Tibial nerve (tissue), 4 donors: ENCODE measurements around the gene CCDC180. TPM values are rescaled to one million over a fixed set of nuclear protein-coding genes. Genes with fewer than 3 reads are reported as not detected.
"Not testable (repeated sequence)": the region's sequence is repeated elsewhere in the genome, so short reads cannot be mapped to it uniquely, and the experiment has no call there.

Source experiments
- DNase-seq, 2 donors: peaks; one replicate each; pipeline ENCODE4 v3.0.0-alpha.2; 2019; ENCODE audit warnings: low spot score in 2 of 2
- H3K27ac ChIP-seq, 4 donors: fragments of 200-600 bp; sonication (generic) in 3 of 4; one replicate each; pipeline ENCODE4 v1.5.1; 2017 to 2019; ENCODE audit warnings: mild to moderate bottlenecking in 1 of 4
- H3K27me3 ChIP-seq, 2 donors: fragments of 200-600 bp; sonication (generic) in 1 of 2; one replicate each; pipeline versions ENCODE4 v1.5.1 to v1.6.0; 2017 to 2019
- H3K36me3 ChIP-seq, 3 donors: fragments of 200-600 bp; sonication (generic); one replicate each; pipeline ENCODE4 v1.5.1; 2018 to 2019
- H3K4me1 ChIP-seq, 4 donors: fragments of 200-600 bp; sonication (generic) in 3 of 4; one replicate each; pipeline ENCODE4 v1.5.1; 2017 to 2019
- H3K4me3 ChIP-seq, 4 donors: fragments of 200-600 bp; sonication (generic) in 3 of 4; one replicate each; pipeline ENCODE4 v1.5.1; 2017 to 2019; ENCODE audit warnings: mild to moderate bottlenecking in 1 of 4, moderate library complexity in 1 of 4
- H3K9me3 ChIP-seq, 4 donors: fragments of 200-600 bp; sonication (generic) in 3 of 4; one replicate each; pipeline ENCODE4 v1.5.1; 2017 to 2019
- EP300 ChIP-seq, 2 donors: sonication (generic); formaldehyde crosslinking; IDR thresholded peaks; one replicate each; pipeline ENCODE4 v1.6.1; 2017; ENCODE audit warnings: antibody characterized with exemption in 2 of 2, mild to moderate bottlenecking in 1 of 2
- POLR2A ChIP-seq, 2 donors: fragments of 450-650 bp; IDR thresholded peaks; one replicate each; pipeline ENCODE4 v1.6.1; 2017; ENCODE audit warnings: antibody characterized with exemption in 2 of 2, mild to moderate bottlenecking in 2 of 2, moderate library complexity in 2 of 2
- WGBS, 2 donors: methylation state at CpG; one replicate each; pipeline ENCODE4 v1.1.5; 2018; 5-methylcytosine and 5-hydroxymethylcytosine counted together
- total RNA-seq, 4 donors: library from RNA; depleted of rRNA; stranded (reverse); fragments of >200 nt; gene quantifications; one replicate each; pipeline ENCODE4 v1.1.0, GENCODE V29; 2016
- TF ChIP-seq, protein P1 (sequence below), 5 experiments: fragments of 200-600 bp in 3 of 5; fragments of 450-650 bp in 2 of 5; sonication (generic) in 3 of 5; IDR thresholded peaks; one replicate each; pipeline ENCODE4 v1.5.1; 2016 to 2019; ENCODE audit warnings: antibody characterized with exemption in 5 of 5, mild to moderate bottlenecking in 3 of 5, moderate library complexity in 2 of 5

CCDC180 gene
- 10 to 100 TPM in 2 of 4 donors, 1 to 10 TPM in 2; 6.0 to 14.0 (median 11.7) TPM for total RNA-seq

DNA sequence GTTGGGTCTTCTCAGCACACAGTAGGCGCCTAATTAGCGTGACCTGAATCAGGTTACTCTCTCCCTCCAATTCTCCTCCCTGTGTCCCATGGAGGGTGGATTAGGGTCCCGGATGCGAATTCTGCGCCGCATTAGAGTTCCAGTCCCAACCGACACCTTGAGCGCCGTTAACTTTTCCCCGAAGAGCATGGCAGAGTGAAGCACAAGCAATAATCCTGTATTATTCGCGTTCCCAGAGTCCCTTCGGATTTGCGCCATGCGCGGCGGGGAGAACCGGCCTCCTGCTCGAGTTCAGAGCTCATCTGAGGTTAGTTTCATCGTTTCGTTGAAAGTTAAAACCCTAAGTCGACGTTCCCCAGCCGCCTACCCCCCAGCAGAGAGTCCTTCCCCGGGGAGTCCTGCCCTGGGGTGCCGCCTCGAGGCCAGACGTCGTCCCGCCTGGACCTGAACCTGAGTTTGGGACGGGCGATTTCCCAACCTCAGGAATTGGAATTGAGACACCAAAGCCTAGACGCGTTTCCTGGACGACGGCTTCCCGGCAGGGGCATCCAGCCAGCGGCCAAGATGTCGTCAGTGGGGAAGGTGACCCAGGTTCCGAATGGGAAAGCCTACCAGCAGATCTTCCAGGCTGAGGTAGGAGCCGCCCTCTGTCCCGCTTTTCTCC is at the start of gene CCDC180:
Gene CCDC180, plus strand, starts transcription at position 160 of the 664 bp plus-strand sequence. Its CDS starts 405 bp downstream, at position 565.
- peak; percentile 22 to 36 for DNase-seq
- Histone ChIP-seq H3K4me1 (peaks cover 0 to 22% (median 8%) of the 10 kb centered on the region in 4 donors), H3K27me3 (no peaks in the 10 kb centered on the region), H3K9me3 (peaks cover 0 to 7% (median 0%) of the 10 kb centered on the region in 4 donors), H3K4me3 (peak within 1 kb of the TSS in 2 of 4 donors; percentile 9 to 38), H3K27ac (no peak within 1 kb of the TSS), H3K36me3 (peaks cover 0 to 37% (median 0%) of the 10 kb centered on the region in 3 donors)
- TF ChIP-seq EP300 (IDR thresholded peaks at IDR 0.05) = no peak
- 37 to 39% methylated on average over 39 to 41 of the region's 42 CpGs for WGBS, 2 donors

GRCh38 chr9:97259834-97260514 is 47.5 kb upstream of the CCDC180 start:
- 57 to 58% methylated on average over 4 of the region's 4 CpGs for WGBS, 2 donors
- H3K9me3 ChIP-seq, H3K36me3 ChIP-seq, H3K27me3 ChIP-seq, H3K4me3 ChIP-seq, H3K27ac ChIP-seq, H3K4me1 ChIP-seq, DNase-seq: not testable (repeated sequence)

DNA sequence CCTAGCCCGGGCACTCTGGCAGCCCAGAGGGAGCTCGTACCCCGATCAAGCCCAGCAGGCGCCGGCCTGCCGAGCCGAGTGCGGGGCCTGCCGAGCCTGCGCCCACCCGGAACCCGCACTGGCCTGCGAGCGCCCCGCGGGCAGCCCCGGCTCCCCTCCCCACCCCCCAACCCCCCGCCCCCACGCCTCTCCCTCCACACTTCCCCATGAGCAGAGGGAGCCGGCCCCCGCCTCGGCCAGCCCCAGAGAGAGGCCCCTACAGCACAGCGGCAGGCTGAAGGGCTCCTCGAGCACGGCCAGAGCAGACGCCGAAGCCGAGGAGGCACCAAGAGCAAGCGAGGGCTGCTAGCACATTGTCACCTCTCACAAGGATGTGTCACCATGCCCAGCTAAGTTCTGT is 36.2 kb upstream of the CCDC180 start:
- Histone ChIP-seq H3K4me3 (no peak overlapping the region), H3K4me1 (no peaks in the 10 kb centered on the region), H3K27me3 (no peaks in the 10 kb centered on the region), H3K27ac (no peak overlapping the region), H3K9me3 (no peaks in the 10 kb centered on the region), H3K36me3 (peaks cover 0 to under 1% (median 0%) of the 10 kb centered on the region in 3 donors)
- DNase-seq = no peak
- 86 to 91% methylated on average over 26 to 28 of the region's 29 CpGs for WGBS, 2 donors
- TF ChIP-seq EP300 (IDR thresholded peaks at IDR 0.05) (no peak), POLR2A (IDR thresholded peaks at IDR 0.05) (no peak)
- TF ChIP-seq, protein P1, sequence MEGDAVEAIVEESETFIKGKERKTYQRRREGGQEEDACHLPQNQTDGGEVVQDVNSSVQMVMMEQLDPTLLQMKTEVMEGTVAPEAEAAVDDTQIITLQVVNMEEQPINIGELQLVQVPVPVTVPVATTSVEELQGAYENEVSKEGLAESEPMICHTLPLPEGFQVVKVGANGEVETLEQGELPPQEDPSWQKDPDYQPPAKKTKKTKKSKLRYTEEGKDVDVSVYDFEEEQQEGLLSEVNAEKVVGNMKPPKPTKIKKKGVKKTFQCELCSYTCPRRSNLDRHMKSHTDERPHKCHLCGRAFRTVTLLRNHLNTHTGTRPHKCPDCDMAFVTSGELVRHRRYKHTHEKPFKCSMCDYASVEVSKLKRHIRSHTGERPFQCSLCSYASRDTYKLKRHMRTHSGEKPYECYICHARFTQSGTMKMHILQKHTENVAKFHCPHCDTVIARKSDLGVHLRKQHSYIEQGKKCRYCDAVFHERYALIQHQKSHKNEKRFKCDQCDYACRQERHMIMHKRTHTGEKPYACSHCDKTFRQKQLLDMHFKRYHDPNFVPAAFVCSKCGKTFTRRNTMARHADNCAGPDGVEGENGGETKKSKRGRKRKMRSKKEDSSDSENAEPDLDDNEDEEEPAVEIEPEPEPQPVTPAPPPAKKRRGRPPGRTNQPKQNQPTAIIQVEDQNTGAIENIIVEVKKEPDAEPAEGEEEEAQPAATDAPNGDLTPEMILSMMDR (IDR thresholded peaks at IDR 0.05) = no peak

GRCh38 chr9:97272072-97272471 is 35.4 kb upstream of the CCDC180 start:
- WGBS, 2 donors = 93% methylated on average over 4 of the region's 4 CpGs
- TF ChIP-seq EP300 (IDR thresholded peaks at IDR 0.05) = no peak
- TF ChIP-seq, protein P1 (IDR thresholded peaks at IDR 0.05) = no peak
- TF ChIP-seq POLR2A (IDR thresholded peaks at IDR 0.05) = no peak
- H3K4me3 ChIP-seq = no peak overlapping the region
- peaks cover 0 to 9% (median 0%) of the 10 kb centered on the region in 3 donors for H3K36me3 ChIP-seq
- H3K9me3 ChIP-seq = no peaks in the 10 kb centered on the region
- no peak overlapping the region for H3K27ac ChIP-seq
- H3K27me3 ChIP-seq = no peaks in the 10 kb centered on the region
- no peaks in the 10 kb centered on the region for H3K4me1 ChIP-seq
- no peak for DNase-seq

DNA sequence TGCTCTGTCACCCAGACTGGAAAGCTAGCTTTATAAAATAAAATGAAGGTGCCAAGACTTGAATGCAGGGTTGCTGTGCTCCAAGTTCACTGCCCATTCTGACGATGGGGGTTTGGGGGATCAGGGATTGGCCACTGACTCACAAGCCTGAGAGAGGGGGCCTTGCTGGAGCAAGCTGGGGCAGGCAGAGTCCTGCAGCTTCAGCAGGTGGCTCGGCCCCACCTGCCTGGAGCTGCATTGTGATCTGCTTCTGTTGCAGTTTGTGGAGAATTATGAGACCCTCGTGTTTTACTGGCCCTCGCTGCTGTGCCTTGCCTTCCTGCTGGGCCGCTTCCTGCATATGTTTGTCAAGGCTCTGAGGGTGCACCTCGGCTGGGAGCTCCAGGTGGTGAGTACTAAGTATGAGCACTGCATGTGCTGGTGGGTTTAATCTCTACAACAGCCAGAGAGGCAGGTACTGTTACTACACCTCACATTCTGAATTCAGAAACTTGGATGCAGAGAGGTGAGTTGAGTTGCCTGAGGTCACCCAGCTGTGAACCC is 31.1 kb upstream of the CCDC180 start:
- no peaks in the 10 kb centered on the region for H3K4me1 ChIP-seq
- H3K27ac ChIP-seq = no peak overlapping the region
- peaks cover 0 to 51% (median 5%) of the 10 kb centered on the region in 3 donors for H3K36me3 ChIP-seq
- H3K9me3 ChIP-seq = no peaks in the 10 kb centered on the region
- TF ChIP-seq EP300 (IDR thresholded peaks at IDR 0.05) = no peak
- TF ChIP-seq, protein P1 (IDR thresholded peaks at IDR 0.05) = no peak
- no peak for TF ChIP-seq POLR2A (IDR thresholded peaks at IDR 0.05)
- WGBS, 2 donors = 67 to 70% methylated on average over 5 of the region's 6 CpGs
- DNase-seq = no peak
- no peaks in the 10 kb centered on the region for H3K27me3 ChIP-seq
- no peak overlapping the region for H3K4me3 ChIP-seq

- TF ChIP-seq POLR2A (IDR thresholded peaks at IDR 0.05) (no peak), EP300 (IDR thresholded peaks at IDR 0.05) (no peak)
- TF ChIP-seq, protein P1 (IDR thresholded peaks at IDR 0.05) = no peak
- H3K4me1 ChIP-seq = no peaks in the 10 kb centered on the region
- peaks cover 0 to 67% (median 5%) of the 10 kb centered on the region in 3 donors for H3K36me3 ChIP-seq
- H3K9me3 ChIP-seq = no peaks in the 10 kb centered on the region
- WGBS, 2 donors = 92 to 98% methylated on average over 7 of the region's 7 CpGs
- no peaks in the 10 kb centered on the region for H3K27me3 ChIP-seq
- H3K27ac ChIP-seq = no peak overlapping the region
- DNase-seq = no peak
- no peak overlapping the region for H3K4me3 ChIP-seq
Observed at GRCh38 chr9:97277953-97278352, 29.5 kb upstream of the CCDC180 start.
